Stimulated activated CD4-positive, alpha-beta T cell treated with anti-CD3 and anti-CD28 coated beads, Interleukin-2, amount 100 ng/mL, for 24 hours (primary cell): ENCODE results near the gene MUC4.
"Not testable (repeated sequence)": the region's sequence is repeated elsewhere in the genome, so short reads cannot be mapped to it uniquely, and the experiment has no call there.

Experiments used
- DNase-seq, 2 donors: peaks; one replicate each; pipeline ENCODE4 v3.0.0-alpha.2; 2020

The MUC4 gene

DNA sequence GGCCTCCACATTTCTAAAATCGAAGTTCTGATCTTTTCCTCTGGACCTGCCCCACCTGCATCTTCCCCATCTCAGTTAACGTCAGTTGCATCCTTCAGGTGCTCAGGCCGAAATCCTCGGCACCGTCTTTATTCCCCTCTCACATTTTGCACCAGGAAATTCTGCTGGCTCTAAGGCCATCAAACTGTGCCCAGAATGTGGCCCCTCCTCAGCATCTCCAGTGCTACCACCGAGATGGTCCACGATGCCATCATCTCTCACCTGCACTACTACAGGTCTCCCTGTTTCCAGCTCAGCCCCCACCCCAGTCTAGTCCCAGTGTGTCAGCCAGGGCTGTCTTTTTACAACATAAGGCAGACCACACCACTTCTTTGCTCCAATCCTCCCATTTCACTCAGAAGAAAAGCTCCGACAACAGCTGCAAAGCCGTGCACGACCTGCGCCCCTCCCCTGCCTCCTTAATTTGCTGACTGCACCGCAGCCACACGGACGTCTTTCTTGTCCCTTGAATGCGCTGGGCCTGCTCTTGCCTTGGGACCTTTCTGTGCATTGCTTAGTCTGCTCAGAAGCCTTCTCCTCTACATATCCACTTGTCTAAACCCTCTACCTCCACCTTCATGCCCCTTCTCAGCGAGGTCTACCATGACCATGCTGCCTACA lies 76.6 kb downstream of the MUC4 start:
- DNase-seq = no peak

DNA sequence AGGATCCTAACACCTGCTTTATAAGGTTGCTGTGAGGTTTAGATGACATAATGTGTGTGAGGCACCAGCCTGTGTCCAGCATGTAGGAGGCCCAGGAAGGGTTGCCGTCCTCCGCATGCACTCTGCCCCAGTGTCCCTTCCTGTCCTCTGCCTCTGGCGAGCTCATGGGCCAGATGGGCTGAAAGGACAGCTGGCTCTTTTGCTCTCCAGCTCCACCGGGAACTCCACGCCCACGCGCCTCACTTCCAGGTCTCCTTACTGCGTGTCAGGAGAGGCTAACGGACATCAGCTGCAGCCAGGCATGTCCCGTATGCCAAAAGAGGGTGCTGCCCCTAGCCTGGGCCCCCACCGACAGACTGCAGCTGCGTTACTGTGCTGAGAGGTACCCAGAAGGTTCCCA lies 78.8 kb downstream of the MUC4 start:
- no peak for DNase-seq

DNA sequence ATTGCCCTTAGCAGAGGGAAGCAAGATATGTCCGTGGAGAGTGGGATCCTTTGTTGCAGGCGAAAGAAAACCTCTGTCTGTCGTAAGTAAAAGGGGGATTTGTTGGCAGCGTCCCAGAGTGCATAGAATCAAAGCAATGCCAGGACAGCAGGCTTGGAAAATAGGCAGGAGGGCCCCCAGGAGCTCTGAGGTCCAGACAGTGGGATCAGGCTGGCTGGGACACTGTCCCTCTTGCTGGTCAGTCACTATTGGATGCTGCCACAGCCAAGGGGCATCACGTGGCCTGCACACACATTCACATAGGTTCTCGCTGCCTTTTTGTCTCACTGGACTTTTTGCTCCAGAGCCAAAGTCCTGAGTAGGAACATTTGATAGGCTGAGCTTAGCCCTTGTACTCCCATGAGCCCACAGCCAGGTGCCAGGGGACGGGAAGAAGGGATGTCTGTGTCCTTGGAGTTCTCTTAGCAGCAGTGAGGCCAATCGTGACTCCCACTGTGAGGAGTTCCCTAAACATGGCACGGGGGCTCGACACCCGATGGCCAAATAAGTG lies 80.3 kb downstream of the MUC4 start:
- DNase-seq = no peak

DNA sequence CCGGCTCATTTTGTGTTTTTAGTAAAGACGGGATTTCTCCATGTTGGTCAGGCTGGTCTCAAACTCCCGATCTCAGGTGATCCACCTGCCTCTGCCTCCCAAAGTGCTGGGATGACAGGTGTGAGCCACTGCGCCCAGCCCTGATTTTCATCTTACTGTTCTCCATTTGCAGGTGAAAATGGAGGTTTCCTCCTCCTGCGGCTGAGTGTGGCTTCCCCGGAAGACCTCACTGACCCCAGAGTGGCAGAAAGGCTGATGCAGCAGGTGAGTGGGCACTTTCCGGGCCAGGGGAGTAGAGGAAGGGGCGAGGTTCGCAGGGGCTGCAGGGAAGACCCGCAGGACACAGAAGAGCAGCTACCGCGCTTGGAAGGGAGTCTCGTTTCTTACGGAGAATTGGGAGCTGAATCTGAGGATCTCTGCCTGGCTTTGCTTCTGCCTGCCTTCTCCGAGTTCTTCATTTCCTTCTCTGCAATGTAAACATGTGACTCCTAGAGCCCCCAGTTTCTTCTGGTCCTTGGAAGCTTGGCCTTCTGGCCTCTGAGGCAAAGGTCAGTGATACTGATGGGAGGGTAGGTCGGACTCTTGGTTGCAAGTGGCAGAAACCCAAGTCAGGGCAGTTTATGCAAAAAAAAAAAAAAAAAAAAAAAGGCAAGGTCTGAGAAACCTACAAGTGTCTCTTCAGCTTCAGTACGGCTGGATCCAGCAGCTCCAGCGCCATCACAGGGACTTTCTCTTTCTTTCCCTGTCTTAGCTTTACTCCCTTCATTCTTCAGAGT lies 82.1 kb downstream of the MUC4 start:
- no peak for DNase-seq

DNA sequence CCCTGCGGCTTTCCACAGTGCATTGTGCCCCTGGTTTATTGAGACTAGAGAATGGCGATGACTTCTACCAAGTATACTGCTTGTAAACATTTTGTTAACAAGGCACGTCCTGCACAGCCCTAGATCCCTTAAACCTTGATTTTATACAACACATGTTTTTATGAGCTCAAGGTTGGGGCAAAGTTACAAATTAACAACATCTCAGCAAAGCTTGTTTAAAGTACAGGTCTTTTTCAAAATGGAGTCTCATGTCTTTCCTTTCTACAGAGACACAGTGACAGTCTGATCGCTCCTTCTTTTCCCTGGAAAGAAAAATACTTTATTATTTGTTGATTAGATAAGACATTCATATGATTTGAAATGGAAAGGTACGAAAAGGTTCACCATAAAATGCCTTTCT lies 82.9 kb downstream of the MUC4 start:
- DNase-seq = not testable (repeated sequence)

DNA sequence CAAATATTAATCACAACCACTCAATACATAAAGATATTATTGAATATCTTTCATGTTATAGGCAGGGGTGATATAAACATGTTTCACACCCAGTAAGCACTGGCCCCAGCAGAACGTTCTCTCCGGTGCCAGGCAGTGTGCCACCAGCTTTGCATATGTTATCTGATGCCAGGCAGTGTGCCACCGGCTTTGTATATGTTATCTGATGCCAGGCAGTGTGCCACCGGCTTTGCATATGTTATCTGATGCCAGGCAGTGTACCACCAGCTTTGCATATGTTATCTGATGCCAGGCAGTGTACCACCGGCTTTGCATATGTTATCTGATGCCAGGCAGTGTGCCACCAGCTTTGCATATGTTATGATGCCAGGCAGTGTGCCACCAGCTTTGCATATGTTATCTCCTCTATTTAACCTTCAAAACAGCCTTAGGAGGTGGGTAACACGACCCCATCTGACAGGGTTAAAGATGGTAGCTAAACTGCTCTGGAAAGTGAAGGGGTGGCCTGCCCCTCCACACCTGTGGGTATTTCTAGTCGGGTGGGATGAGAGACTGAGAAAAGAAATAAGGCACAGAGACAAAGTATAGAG lies 84.0 kb downstream of the MUC4 start:
- no peak for DNase-seq

DNA sequence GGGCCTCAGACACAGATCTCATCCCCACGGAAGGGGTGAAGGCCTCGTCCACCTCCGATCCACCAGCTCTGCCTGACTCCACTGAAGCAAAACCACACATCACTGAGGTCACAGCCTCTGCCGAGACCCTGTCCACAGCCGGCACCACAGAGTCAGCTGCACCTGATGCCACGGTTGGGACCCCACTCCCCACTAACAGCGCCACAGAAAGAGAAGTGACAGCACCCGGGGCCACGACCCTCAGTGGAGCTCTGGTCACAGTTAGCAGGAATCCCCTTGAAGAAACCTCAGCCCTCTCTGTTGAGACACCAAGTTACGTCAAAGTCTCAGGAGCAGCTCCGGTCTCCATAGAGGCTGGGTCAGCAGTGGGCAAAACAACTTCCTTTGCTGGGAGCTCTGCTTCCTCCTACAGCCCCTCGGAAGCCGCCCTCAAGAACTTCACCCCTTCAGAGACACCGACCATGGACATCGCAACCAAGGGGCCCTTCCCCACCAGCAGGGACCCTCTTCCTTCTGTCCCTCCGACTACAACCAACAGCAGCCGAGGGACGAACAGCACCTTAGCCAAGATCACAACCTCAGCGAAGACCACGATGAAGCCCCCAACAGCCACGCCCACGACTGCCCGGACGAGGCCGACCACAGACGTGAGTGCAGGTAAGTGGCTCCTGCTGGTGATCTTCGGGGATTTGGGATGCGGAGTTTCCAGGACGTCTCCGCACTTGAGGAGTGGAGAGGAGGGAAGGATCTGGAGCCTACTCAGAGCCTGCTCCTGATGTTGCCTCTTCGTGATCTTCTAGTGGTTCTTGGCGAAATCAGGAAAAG lies 85.6 kb downstream of the MUC4 start:
- not testable (repeated sequence) for DNase-seq

DNA sequence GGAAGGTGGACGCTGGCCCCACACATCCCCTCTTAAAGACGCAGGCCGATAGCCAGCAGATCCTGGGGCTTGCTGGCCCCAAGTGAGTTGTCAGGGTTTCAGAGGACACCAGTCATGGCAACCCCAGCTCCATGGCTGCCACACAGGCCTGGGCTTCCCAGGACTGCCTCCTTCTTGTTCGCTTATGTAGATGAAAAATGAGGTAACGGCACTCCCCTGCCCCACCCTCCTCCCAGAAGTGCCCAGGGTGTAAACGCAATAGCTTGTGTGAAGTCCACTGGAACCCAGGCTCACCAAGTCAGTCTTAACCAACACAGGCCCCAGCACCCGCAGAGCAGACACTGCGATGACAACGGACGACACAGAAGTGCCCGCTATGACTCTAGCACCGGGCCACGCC lies 87.4 kb downstream of the MUC4 start:
- not testable (repeated sequence) for DNase-seq

DNA sequence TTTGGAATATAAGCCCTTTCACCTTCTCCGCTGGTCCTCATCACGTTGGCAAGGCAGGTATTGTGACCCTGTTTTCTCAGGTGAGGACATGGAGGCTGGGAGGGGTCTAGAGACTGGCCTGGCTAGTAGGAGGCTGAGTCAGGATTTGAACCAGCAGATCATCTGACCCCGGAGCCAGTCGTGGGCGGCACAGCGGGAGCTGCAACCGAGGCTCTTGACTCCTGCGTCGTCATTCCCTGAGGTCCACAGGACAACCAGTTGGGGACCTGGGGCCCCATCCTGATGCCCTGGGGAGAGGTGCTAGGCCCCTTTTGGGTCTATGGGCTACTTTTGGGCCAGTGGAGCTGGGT lies 88.8 kb downstream of the MUC4 start:
- not testable (repeated sequence) for DNase-seq

DNA sequence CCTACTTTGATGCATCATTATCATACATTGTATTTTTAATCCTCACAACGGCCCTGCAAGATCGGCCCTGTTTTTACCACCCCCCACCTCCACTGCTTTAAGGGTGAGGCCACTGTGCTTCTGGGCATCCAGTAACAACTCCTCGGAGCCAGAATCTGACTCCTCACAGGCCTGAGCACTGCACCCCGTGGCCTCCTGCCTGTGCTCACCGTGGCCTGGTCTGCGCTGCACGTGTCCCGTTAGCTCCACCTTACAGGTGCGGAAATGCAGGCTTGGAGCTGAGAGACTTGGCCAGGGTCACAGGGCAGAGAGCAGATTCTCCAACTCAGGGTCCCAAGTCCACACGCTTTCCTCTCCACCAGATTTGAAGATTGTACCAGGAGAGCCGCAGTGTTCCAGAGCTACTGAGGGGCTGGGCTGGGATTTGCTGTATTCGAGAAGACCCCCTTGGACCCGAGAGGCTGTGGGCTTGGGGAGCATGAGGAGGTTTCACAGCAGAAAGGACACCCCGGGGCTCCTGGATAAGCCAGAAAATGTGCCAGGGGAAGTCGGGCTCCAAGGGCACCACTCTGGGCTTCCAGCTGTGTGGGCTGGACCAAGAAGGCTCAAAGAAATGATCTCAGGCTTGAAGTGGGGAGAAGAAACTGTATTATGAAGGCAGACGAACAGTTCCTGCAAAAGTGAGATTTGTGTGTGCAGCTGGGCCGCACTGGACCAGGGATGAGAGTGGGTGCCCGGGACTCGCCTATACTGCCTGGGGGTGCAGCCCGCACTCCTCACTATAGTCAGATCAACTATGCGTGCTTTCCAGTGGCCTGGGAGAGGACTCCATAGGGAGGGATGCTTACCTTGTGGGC lies 89.4 kb downstream of the MUC4 start:
- DNase-seq = not testable (repeated sequence)

DNA sequence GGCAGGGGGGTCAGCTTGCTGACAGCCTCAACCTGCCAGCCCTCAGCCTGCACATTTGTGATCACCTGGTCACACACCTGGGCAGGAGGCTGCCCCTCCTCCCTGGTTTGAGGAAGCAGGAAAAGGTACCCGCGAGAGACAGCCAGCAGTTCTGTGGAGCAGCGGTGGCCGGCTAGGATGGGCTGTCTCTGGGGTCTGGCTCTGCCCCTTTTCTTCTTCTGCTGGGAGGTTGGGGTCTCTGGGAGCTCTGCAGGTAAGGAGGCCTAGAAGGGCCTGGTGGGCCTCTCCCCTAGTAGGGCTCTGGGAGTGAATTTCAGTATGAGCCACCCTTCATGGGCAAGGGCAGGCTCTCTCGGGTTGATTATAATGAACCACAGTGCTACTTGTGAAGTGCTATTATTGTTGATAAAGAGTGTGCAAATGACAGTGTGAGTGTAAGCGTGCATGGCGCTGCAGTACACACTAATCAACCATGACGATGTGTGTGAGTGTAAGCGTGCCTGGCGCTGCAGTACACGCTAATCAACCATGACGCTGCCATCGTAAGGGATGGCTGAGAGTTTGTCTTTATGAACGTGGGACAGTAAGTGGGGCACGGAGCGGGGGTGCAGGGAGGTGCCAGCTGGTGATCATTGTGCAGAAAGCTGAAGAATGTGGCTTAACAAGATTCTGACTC lies 90.8 kb downstream of the MUC4 start, which contains the start of gene MUC20:
TSS of gene MUC20 (plus strand) at position 148 of the 676 bp plus-strand sequence. CDS start at position 178, 30 bp downstream.
- not testable (repeated sequence) for DNase-seq

DNA sequence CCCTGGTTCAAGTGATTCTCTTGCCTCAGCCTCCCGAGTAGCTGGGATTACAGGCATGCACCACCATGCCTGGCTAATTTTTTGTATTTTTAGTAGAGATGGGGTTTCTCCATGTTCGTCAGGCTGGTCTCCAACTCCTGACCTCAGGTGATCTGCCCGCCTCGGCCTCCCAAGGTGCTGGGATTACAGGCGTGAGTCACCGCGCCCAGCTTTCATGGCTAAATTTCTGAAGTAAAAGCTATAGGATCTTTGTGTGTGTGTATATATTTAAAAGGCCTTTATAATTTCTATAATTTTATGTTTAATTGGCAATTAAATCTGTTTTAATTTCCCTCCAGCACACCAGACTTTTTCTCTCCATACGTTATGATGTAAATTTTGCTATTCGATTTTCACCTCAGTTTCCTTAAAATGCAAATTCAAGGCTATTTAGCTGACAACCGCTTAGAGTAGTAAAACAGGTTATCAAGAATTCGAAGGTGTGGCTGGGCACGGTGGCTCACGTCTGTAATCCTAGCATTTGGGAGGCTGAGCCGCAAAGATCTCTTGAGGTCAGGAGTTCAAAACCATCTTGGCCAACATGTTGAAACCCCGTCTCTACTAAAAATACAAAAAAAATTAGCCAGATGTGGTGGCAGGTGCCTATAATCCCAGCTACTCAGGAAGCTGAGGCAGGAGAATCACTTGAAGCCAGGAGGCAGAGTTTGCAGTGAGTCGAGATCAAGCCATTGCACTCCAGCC lies 92.0 kb downstream of the MUC4 start:
- not testable (repeated sequence) for DNase-seq

DNA sequence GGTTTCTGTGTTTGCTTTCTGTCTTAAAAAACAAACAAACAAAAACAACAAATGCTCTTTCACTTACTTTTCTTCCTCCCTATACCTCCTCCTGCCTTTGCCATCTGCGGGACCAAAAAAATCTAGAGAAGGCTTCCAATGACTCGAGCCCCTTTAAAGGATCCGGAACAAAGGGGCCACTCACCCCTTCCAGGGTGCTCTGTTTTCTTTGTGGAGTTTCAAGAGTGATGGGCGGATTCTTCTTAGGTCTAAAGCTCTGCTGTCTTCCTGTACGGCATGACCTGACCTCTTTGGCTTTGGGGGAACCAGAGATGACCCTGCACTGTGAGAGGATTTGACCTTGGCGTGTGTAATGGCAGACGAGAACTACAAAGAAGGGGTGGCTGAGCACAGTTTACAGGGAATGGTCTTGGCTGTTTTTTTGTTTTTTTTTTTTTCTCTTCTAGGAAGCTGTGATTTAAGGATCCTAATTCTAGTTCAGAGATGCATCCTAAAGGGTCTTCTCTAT lies 93.2 kb downstream of the MUC4 start:
- no peak for DNase-seq

DNA sequence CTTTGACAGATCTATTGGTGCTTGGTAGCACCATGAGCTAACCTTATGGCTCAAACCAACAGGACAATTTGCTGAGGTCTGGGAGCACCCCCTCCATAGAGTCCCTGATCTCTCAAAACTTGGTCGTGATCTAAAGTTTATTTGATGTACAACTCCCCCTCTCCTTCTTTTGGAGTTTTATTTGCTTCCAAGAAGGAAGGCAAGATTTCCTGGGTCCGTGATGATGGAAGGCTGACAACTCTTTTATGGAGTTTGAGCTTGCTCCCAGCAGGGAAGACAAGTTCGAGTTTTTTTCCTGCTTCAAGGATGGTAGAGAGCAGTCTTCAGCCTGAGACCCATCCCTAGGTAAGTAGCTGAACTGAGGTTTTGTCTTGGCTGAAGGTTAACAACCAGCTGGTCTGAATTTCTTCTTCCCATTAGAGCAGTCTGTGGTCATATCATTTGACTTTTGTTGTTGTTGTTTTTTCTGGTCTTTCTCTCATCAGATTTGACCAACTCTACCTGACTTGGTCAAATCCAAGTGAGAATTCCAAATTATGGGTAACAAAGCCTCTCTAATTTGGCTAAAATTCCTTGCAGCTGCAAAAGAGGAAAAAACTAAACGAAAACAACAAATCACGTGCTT lies 93.8 kb downstream of the MUC4 start:
- DNase-seq = no peak

DNA sequence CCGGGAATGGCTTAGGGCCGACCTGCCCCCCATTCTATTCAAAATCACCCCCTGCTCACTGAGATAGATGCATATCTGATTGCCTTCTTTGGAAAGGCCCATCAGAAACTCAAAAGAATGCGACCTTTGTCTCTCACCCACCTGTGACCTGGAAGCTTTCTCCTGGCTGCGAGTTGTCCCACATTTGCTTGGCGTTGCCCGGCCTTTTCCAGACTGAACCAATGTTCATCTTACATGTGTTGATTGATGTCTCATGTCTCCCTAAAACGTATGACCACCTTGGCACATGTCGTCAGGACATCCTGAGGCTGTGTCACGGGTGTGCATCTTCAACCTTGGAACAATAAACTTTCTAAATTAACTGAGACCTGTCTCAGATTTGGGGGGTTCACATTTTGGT lies 94.3 kb downstream of the MUC4 start:
- DNase-seq = no peak

DNA sequence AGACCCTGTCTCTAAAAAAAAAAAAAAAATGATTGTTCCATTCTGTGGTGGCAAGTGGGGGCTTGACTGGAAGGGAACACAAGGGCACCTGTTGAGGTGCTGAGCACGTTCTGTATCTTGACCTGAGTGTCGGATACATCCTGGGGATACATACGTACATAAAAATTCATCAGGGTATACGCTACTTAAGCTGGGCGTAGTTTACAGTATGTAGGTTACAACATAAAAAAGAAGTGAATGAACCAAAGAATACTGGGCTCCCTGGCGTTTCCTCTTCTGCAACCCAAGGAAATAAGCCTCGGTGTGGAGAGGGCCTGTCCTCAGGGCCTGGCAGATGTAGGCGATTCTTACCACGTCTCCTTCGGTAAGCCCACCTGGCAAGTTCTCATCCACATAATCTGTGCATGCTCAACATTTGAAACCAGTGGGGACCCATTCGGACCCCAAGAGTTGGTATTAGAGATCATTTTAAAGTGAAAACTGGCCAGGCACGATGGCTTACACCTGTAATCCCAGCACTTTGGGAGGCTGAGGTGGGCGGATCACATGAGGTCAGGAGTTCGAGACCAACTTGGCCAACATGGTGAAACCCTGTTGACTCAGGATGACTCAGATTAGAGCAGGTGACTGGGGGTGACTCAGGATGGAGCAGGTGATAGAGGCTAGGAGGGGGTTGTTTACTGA lies 96.0 kb downstream of the MUC4 start:
- DNase-seq = peak; percentile 36 to 43

DNA sequence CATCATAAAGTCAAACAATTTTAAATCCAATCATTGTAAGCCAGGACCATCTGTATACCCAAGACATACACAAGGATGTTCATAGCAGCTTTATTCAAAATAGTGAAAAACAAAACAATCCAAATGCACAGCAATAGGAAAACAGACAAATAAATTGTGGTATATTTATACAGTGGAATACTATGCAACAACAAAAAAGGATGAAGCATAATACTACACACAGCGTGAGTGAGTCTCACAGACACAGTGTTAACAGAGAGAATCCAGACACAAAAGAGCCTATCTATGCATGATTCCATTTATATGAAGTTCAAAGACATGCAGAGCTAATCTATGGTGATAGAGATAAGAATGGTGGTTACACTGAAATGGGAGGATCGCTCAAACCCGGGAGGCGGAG lies 96.6 kb downstream of the MUC4 start:
- no peak for DNase-seq

DNA sequence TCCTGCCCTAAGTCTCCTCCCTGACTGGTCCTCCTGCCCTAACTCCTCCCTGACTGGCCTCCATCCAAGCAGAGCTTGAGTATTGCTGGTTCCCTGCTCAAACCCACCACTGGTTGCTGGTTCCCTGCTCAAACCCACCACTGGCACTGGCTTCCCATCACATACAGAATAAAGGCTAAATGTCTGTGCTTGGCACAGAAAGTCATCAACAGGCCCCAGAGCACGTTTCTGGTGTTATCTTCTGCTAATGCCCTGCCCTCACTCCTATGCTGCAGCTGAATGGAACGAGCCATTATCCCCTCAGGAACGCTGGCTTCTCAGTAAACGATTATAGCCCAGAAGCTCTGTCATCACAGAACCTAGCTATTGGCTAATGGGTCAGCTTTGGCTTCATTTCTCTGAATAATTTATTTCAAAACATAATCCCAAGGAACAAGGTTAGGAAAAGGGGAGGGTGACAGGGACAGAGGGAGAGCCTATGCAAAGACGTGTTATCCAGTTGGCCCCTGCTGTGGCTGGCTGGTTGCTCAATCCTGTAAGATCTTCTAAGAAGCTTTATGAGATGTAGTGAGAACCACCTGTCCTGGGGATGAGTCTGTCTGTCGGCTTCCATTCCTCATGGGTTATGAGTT lies 97.2 kb downstream of the MUC4 start:
- peak in 1 of 2 donors; percentile 24 for DNase-seq

DNA sequence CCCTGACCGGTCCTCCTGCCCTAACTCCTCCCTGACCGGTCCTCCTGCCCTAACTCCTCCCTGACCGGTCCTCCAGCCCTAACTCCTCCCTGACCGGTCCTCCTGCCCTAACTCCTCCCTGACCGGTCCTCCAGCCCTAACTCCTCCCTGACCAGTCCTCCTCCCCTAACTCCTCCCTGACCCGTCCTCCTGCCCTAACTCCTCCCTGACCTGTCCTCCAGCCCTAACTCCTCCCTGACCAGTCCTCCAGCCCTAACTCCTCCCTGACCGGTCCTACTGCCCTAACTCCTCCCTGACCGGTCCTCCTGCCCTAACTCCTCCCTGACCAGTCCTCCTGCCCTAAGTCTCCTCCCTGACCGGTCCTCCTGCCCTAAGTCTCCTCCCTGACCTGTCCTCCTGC lies 98.6 kb downstream of the MUC4 start:
- DNase-seq = not testable (repeated sequence)
